ENCODE data around the gene NUDT2.

The NUDT2 gene

DNA sequence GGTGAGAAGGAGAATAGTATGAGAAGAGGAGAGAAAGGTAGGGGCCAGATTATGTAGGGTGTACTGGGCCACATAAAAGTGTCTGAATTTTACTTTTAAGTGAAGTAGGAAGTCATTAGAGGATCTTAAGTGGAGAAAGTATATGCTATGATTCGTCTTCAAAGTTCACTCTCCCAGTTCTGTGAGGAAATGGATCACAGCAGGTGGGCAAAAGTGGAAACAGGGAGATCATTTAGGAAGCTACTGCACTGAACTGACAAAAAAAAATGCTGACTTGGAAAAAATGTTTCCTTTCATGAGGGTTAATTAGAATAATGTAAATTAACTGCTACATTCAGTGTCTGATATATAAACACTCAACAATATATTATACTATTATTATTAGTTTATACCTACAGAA lies 2.7 kb upstream of the NUDT2 start:
- TF ChIP-seq, protein P1, sequence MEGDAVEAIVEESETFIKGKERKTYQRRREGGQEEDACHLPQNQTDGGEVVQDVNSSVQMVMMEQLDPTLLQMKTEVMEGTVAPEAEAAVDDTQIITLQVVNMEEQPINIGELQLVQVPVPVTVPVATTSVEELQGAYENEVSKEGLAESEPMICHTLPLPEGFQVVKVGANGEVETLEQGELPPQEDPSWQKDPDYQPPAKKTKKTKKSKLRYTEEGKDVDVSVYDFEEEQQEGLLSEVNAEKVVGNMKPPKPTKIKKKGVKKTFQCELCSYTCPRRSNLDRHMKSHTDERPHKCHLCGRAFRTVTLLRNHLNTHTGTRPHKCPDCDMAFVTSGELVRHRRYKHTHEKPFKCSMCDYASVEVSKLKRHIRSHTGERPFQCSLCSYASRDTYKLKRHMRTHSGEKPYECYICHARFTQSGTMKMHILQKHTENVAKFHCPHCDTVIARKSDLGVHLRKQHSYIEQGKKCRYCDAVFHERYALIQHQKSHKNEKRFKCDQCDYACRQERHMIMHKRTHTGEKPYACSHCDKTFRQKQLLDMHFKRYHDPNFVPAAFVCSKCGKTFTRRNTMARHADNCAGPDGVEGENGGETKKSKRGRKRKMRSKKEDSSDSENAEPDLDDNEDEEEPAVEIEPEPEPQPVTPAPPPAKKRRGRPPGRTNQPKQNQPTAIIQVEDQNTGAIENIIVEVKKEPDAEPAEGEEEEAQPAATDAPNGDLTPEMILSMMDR (IDR thresholded peaks at IDR 0.05; ENCODE audit: low read depth, low read length, missing control alignments) = no peak
- no peak for DNase-seq (ENCODE audit: low read depth)
- H3K4me3 ChIP-seq (ENCODE audit: low read depth, low read length) = no peak overlapping the region

DNA sequence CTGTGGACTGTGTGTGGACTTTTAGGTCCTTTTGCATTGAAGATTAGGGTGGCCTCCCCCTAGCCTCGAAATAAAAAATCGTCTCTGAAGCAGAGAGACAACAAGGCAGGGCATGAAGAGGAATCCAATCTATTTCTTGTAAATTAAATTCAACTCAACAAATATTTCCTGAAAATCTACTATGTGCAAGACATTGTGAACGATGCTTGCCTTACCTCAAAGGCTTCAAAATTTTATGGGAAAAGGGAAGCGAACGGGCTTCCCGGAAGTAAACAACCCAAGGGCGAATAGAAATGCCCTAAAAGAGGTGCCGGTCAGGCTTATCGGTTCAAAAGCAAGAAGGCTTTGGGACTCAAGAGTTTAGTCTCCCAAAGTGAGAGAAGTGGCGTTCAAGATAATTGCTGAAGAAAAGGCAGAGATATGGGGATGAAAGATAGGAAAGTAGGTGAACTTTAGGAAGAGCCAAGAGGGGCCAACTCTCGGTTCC lies 826 bp upstream of the NUDT2 start:
- peak overlapping the region; percentile 71 for H3K4me3 ChIP-seq (ENCODE audit: low read depth, low read length)
- TF ChIP-seq, protein P1 (IDR thresholded peaks at IDR 0.05; ENCODE audit: low read depth, low read length, missing control alignments) = no peak
- DNase-seq (ENCODE audit: low read depth) = no peak

DNA sequence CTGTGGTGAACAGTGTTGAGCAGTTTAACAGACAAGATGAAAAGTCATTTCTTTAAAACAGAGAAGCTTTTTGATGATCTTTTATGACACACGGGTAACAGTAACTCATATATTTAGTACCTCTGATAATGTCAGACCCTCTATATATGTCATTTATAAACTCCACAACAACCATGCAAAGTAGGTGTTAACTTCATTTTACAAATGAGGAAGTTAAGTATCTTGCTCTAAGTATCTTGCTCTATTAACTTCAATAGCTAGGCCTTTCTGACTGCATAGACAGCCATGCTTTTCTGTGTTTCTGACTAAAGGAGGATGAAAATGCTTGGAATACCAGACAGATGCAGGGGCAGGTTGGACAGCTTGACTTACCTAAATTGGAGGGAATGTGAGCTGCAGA lies 1.8 kb downstream of the NUDT2 start:
- TF ChIP-seq, protein P1 (IDR thresholded peaks at IDR 0.05; ENCODE audit: low read depth, low read length, missing control alignments) = no peak
- H3K4me3 ChIP-seq (ENCODE audit: low read depth, low read length) = no peak overlapping the region
- no peak for DNase-seq (ENCODE audit: low read depth)

DNA sequence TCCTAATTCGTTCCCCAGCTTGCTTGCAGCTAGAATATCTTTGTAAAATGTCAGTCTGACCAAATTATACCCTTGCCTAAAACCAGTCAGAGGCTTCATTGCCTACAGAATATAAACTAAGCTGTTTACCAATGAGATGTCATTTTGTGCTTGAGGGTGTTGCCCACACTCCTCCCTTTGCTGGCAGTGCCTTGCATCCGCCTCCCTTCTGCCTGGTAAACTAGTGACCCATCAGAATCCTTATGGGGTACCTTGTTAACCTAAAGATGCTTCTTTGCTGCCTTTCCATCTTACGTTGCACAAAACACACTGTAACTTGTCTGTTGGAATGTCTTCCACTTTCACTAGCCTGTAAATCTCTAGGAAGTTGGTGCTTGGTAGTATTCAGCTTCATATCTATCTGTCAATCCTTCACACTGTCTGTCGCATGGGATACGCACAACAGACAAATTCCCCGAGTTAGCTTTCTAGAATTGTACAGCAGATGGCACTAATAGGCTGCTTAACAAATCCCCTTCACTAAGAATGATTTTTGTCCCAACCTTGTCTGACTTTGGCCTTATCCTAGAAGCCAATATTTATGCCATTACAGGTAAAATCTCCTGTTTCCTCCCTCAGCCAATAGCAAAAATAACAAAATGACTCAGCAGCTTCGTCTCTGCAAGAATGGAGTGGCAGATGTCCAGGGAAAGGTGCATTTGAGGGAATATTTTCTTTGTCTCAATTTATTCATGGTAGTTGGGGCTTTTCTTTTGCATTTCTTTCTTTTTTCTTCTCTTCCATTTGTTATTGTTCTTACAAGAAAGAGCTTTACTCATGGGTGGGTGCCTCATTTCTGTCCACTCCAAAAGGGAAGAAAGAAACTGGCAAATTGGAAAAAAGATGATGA lies 3.0 kb downstream of the NUDT2 start:
- TF ChIP-seq, protein P1 (IDR thresholded peaks at IDR 0.05; ENCODE audit: low read depth, low read length, missing control alignments) = peak; percentile 46
- DNase-seq (ENCODE audit: low read depth) = no peak
- no peak overlapping the region for H3K4me3 ChIP-seq (ENCODE audit: low read depth, low read length)

DNA sequence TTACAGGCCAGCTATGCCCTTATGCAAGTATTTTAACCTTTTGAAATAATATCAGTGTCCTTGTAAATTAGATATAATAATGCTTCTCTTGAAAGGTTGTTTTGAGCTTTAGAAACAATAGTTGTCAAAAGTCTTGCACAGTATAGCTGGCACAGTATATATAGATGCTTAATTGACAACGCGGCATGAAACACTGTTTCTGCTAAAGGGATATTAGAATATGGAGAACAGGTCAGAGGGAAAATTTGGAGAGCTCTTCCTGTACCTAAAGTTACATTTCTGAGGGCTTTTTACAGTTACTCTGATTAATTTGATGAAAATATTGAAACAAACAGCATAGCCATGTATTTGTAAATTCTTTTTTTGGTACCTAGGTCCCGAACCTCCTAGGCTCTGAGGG lies 4.5 kb downstream of the NUDT2 start:
- no peak overlapping the region for H3K4me3 ChIP-seq (ENCODE audit: low read depth, low read length)
- DNase-seq (ENCODE audit: low read depth) = no peak
- TF ChIP-seq, protein P1 (IDR thresholded peaks at IDR 0.05; ENCODE audit: low read depth, low read length, missing control alignments) = no peak

DNA sequence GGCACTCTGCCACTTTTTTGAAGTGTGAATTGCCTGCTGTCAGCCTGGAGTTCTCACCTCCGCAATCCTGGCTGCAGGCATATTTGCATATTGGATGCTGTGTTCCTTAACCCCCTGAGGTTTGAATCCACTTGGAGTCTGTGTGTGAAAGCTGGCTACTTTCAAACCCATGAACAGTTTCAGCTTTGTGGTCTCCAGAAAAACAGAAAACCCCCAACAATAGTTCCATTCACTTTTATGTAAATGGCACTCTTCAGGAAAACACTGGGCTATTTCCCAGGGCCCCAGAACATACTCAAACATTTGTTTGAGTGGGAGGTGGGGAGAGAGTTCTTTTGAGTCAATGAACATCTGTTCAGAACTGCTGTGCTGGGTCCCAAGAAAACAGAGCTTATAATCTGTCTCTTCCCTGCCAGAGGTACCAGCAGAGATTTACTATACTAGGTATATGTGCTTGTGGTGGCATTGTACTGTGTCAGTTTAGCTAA lies 5.0 kb downstream of the NUDT2 start:
- TF ChIP-seq, protein P1 (IDR thresholded peaks at IDR 0.05; ENCODE audit: low read depth, low read length, missing control alignments) = no peak
- no peak for DNase-seq (ENCODE audit: low read depth)
- H3K4me3 ChIP-seq (ENCODE audit: low read depth, low read length) = no peak overlapping the region
